HepG2 (cell line): ENCODE results near the gene MT1M. TPM values are rescaled to one million over a fixed set of nuclear protein-coding genes. Genes with fewer than 3 reads are reported as not detected.

Source experiments
- HDAC2 ChIP-seq: sonication (generic); formaldehyde crosslinking; IDR thresholded peaks from 2 replicates; pipeline ENCODE4 v1.4.0; 2020; ENCODE audit warnings: missing genetic modification reagents
- HNF4A ChIP-seq: sonication (generic); formaldehyde crosslinking; IDR thresholded peaks from 2 replicates; pipeline ENCODE4 v1.4.0; 2020; ENCODE audit warnings: missing genetic modification reagents
- HNRNPL ChIP-seq: fragments of 200-400 bp; formaldehyde crosslinking; IDR thresholded peaks from 2 replicates; pipeline ENCODE4 v1.6.1; 2017; ENCODE audit warnings: mild to moderate bottlenecking, low read depth, low read length
- HNRNPLL ChIP-seq: fragments of 200-400 bp; formaldehyde crosslinking; IDR thresholded peaks from 2 replicates; pipeline ENCODE4 v1.6.1; 2017; ENCODE audit warnings: mild to moderate bottlenecking, low read depth, low read length; ENCODE audit not compliant: poor library complexity, severe bottlenecking
- NFAT5 ChIP-seq: sonication (generic); formaldehyde crosslinking; IDR thresholded peaks from 2 replicates; pipeline ENCODE4 v1.4.0; 2020; ENCODE audit warnings: missing genetic modification reagents
- NRL ChIP-seq: sonication (generic); formaldehyde crosslinking; IDR thresholded peaks from 2 replicates; pipeline ENCODE4 v1.5.0; 2020; ENCODE audit warnings: missing genetic modification reagents, mild to moderate bottlenecking, moderate library complexity, borderline replicate concordance
- POLR2AphosphoS5 ChIP-seq: IDR thresholded peaks from 2 replicates; pipeline ENCODE4 v1.6.1; 2012; ENCODE audit warnings: low read depth, low read length
- PPARG ChIP-seq: conservative IDR thresholded peaks from 2 replicates; pipeline ENCODE4 v1.6.1; 2016; ENCODE audit warnings: missing biosample characterization, missing genetic modification reagents
- RAD21 ChIP-seq: fragments of 450-650 bp; formaldehyde crosslinking; IDR thresholded peaks from 2 replicates; pipeline ENCODE4 v1.5.0; 2020; ENCODE audit warnings: mild to moderate bottlenecking
- RBFOX2 ChIP-seq: fragments of 200-400 bp; formaldehyde crosslinking; IDR thresholded peaks from 2 replicates; pipeline ENCODE4 v1.6.1; 2017; ENCODE audit warnings: low read depth, mild to moderate bottlenecking, low read length
- STAG1 ChIP-seq: sonication (generic); formaldehyde crosslinking; IDR thresholded peaks from 2 replicates; pipeline ENCODE4 v1.4.0; 2020; ENCODE audit warnings: missing genetic modification reagents
- ZNF138 ChIP-seq: sonication (generic); formaldehyde crosslinking; IDR thresholded peaks from 2 replicates; pipeline ENCODE4 v1.5.0; 2020; ENCODE audit warnings: mild to moderate bottlenecking, low read depth, missing genetic modification reagents
- ZNF761 ChIP-seq: sonication (generic); formaldehyde crosslinking; conservative IDR thresholded peaks from 2 replicates; pipeline ENCODE4 v1.4.0; 2020; ENCODE audit warnings: mild to moderate bottlenecking, missing genetic modification reagents
- ZNF792 ChIP-seq: IDR thresholded peaks from 2 replicates; pipeline ENCODE4 v1.6.1; 2016
- polyA plus RNA-seq, 8 experiments: library from polyadenylated mRNA; depleted of rRNA in 3 of 8; stranded (reverse) in 7 of 8; unstranded in 1 of 8; fragments of >200 nt; fragmentation: Illumina TruSeq in 4 of 8; extraction: Trizol in 4 of 8; gene quantifications; 2 replicates each; pipeline versions ENCODE4 v1.2.1 to v1.2.3, GENCODE V29; 2011 to 2016; ENCODE audit warnings: low read depth in 4 of 8, missing spikeins in 1 of 8, mixed read lengths in 1 of 8; ENCODE audit not compliant: insufficient read depth in 1 of 8
- total RNA-seq, 5 experiments: library from RNA; depleted of rRNA; stranded (reverse); fragments of >200 nt; fragmentation: Illumina TruSeq; extraction: Trizol; gene quantifications; 2 replicates each; pipeline ENCODE4 v1.2.3, GENCODE V29; 2016; ENCODE audit warnings: low read depth in 1 of 5
- TF ChIP-seq, protein P1 (sequence below): sonication (generic); formaldehyde crosslinking; IDR thresholded peaks from 2 replicates; pipeline ENCODE4 v1.4.0; 2020; ENCODE audit warnings: missing genetic modification reagents, mild to moderate bottlenecking, borderline replicate concordance
- TF ChIP-seq, protein P2 (sequence below): sonication (generic); formaldehyde crosslinking; IDR thresholded peaks from 2 replicates; pipeline ENCODE4 v1.4.0; 2020; ENCODE audit warnings: mild to moderate bottlenecking, missing genetic modification reagents, borderline replicate concordance

The MT1M gene
- total and polyA plus RNA-seq, 2 of the 13 experiments (the other 11 are each of a cell fraction or from before 2014, with no cell fraction given): 4.6 TPM; not detected in 1

- TF ChIP-seq NFAT5 (CRISPR knock-in tag): 0 out of 2 replicates have a peak, but pooled peaks have one; percentile 21
- 0 out of 2 replicates have a peak, but pooled peaks have one; percentile 31 for TF ChIP-seq HNRNPL
- no peak for TF ChIP-seq ZNF138 (CRISPR knock-in tag)
- TF ChIP-seq POLR2AphosphoS5: peak; percentile 49; the same call in 1 of the 2 replicates
- TF ChIP-seq, protein P1, sequence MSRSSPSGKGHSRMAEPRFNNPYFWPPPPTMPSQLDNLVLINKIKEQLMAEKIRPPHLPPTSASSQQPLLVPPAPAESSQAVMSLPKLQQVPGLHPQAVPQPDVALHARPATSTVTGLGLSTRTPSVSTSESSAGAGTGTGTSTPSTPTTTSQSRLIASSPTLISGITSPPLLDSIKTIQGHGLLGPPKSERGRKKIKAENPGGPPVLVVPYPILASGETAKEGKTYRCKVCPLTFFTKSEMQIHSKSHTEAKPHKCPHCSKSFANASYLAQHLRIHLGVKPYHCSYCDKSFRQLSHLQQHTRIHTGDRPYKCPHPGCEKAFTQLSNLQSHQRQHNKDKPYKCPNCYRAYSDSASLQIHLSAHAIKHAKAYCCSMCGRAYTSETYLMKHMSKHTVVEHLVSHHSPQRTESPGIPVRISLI (CRISPR knock-in tag): 0 out of 2 replicates have a peak, but pooled peaks have one; percentile 28
- 0 out of 2 replicates have a peak, but pooled peaks have one; percentile 35 for TF ChIP-seq ZNF761
- TF ChIP-seq RAD21 (CRISPR knock-in tag): peak; percentile 53
- TF ChIP-seq STAG1 (CRISPR knock-in tag): peak; percentile 17
- peak; percentile 48 for TF ChIP-seq ZNF792 (CRISPR knock-in tag)
- peak; percentile 50 for TF ChIP-seq NRL
- peak; percentile 68; the same call in 1 of the 2 replicates for TF ChIP-seq HNF4A (CRISPR knock-in tag)
- TF ChIP-seq PPARG: 0 out of 2 replicates have a peak, but pooled peaks have one; percentile 9
- TF ChIP-seq, protein P2, sequence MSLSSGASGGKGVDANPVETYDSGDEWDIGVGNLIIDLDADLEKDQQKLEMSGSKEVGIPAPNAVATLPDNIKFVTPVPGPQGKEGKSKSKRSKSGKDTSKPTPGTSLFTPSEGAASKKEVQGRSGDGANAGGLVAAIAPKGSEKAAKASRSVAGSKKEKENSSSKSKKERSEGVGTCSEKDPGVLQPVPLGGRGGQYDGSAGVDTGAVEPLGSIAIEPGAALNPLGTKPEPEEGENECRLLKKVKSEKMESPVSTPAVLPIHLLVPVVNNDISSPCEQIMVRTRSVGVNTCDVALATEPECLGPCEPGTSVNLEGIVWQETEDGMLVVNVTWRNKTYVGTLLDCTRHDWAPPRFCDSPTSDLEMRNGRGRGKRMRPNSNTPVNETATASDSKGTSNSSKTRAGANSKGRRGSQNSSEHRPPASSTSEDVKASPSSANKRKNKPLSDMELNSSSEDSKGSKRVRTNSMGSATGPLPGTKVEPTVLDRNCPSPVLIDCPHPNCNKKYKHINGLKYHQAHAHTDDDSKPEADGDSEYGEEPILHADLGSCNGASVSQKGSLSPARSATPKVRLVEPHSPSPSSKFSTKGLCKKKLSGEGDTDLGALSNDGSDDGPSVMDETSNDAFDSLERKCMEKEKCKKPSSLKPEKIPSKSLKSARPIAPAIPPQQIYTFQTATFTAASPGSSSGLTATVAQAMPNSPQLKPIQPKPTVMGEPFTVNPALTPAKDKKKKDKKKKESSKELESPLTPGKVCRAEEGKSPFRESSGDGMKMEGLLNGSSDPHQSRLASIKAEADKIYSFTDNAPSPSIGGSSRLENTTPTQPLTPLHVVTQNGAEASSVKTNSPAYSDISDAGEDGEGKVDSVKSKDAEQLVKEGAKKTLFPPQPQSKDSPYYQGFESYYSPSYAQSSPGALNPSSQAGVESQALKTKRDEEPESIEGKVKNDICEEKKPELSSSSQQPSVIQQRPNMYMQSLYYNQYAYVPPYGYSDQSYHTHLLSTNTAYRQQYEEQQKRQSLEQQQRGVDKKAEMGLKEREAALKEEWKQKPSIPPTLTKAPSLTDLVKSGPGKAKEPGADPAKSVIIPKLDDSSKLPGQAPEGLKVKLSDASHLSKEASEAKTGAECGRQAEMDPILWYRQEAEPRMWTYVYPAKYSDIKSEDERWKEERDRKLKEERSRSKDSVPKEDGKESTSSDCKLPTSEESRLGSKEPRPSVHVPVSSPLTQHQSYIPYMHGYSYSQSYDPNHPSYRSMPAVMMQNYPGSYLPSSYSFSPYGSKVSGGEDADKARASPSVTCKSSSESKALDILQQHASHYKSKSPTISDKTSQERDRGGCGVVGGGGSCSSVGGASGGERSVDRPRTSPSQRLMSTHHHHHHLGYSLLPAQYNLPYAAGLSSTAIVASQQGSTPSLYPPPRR (CRISPR knock-in tag): peak; percentile 52; the same call in 1 of the 2 replicates
- peak; percentile 69 for TF ChIP-seq RBFOX2
- peak; percentile 97 for TF ChIP-seq HNRNPLL
- peak; percentile 63; the same call in 1 of the 2 replicates for TF ChIP-seq HDAC2
These were observed 35.4 kb downstream of the MT1M start, which contains the start of gene MT1G (continued) for GRCh38 chr16:56667581-56668571.
